ENCODE data around the gene SYTL3. TPM values are rescaled to one million over a fixed set of nuclear protein-coding genes. Genes with fewer than 3 reads are reported as not detected.

Gene SYTL3
- total and polyA plus RNA-seq, 8 donors = 3.1 to 14.6 (median 5.3) TPM

DNA sequence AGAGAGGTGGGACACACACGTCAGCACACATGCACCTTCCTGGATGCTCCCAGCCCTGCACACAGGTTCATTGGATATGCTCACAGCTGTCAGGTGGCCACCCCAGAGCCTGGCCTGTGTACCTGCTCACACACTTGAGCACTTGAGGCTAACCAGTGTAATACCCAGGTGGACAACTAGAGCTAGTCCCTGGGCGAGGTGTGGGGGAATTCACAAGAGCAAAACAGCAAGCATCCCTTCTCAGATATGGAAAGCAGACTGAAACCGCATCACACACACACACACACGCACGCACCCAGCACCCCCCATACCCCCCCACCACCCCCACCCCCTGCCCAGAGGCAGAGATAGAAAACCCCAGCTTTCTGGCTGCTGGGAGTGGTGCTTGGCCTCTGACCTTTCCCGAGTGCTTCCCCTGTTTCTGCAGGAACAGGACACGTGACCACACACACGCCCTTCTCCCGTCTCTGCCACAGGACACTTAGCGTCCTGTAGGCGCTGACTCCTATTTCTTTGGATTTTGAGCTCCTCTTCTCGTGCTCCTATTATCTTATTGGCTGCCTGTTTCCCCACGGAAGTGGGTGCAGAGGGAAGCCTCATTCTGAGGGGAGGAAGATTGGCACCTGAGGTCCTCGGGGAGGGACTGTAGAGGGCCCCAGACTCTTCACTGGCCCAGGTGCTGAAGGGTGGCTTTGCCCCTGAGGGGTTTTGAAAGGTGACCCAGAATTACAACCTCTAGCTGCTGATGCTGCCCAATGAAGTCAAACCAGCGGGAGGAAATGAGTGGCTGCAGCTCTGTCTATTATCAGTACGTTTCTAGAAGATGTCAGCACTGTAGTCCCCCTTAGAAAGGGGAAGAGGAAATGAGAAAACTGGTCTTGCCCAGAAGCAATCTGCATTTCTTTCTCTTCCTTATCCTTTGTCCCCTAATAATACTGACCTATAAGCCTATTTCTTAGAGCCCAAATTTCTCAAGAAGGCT is 65.8 kb downstream of the SYTL3 start:
- H3K27ac ChIP-seq = peak overlapping the region in 4 of 5 donors; percentile 36 to 62 (median 47)
- peaks cover 0 to 17% (median 3%) of the 10 kb centered on the region in 4 donors for H3K36me3 ChIP-seq
- no peaks in the 10 kb centered on the region for H3K9me3 ChIP-seq
- TF ChIP-seq EP300 (IDR thresholded peaks at IDR 0.05) = no peak
- TF ChIP-seq, protein P1, sequence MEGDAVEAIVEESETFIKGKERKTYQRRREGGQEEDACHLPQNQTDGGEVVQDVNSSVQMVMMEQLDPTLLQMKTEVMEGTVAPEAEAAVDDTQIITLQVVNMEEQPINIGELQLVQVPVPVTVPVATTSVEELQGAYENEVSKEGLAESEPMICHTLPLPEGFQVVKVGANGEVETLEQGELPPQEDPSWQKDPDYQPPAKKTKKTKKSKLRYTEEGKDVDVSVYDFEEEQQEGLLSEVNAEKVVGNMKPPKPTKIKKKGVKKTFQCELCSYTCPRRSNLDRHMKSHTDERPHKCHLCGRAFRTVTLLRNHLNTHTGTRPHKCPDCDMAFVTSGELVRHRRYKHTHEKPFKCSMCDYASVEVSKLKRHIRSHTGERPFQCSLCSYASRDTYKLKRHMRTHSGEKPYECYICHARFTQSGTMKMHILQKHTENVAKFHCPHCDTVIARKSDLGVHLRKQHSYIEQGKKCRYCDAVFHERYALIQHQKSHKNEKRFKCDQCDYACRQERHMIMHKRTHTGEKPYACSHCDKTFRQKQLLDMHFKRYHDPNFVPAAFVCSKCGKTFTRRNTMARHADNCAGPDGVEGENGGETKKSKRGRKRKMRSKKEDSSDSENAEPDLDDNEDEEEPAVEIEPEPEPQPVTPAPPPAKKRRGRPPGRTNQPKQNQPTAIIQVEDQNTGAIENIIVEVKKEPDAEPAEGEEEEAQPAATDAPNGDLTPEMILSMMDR (IDR thresholded peaks at IDR 0.05) = no peak
- TF ChIP-seq POLR2A (IDR thresholded peaks at IDR 0.05) = no peak
- TF ChIP-seq POLR2AphosphoS5 (IDR thresholded peaks at IDR 0.05) = no peak
- WGBS, 5 donors = 57 to 69% (median 64%) methylated on average over 12 to 16 of the region's 16 CpGs
- intact Hi-C loops (cut with DNase I; ENCODE audit: low total_unique reads) = loop anchor here (10.0 kb wide), 1 partner anchor 59 kb away; no protein-coding TSS in a partner anchor
- H3K4me1 ChIP-seq = peaks cover 0 to 25% (median 3%) of the 10 kb centered on the region in 4 donors
- no peak overlapping the region for H3K4me3 ChIP-seq
- peak in 1 of 2 donors; percentile 54 for DNase-seq
- no peaks in the 10 kb centered on the region for H3K27me3 ChIP-seq

DNA sequence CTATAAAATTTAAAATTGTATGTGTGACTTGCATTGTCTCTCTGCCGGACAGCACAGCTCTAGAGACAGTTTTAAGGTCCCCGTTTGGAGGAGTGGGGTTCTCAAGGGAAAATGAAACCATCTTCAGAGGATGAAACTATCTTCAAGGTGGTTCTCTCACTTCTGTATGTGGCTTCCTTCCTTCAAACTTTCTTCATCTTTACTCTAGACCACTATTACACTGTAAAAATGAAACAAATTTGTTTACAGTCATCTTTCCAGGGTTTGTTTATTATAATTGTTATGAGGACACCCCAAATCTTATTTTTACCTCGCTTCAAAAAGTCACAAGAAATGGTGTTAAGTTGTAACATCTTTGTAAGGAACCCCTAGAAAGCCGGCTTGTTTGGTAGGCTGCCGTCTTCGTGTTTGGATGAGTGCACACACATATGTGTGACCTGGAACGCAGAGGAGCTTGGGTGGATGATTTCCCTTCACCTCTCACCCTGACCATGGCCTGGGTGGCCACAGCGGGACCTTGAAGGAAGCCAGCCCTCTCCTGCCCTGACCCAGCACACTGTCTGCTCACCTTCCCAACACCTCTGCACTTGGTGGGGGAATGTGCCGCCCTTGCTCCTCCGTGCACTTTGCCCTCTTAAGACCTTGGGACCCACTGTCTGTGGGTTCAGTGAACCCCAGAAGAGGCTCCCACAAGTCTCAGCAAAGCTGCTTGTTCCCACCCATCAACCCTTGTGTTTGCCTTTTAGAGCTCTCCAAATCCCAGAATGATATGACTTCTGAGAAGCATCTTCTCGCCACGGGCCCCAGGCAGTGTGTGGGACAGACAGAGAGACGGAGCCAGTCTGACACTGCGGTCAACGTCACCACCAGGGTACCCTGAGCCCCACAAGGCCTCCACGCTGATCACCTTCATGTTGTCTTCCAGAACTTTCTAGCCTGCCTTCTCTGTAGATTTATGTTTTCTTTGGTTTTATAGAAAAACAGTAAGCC is 67.8 kb downstream of the SYTL3 start:
- no peak for DNase-seq
- intact Hi-C loops (cut with DNase I; ENCODE audit: low total_unique reads) = loop anchor here (10.0 kb wide), 1 partner anchor 57 kb away; no protein-coding TSS in a partner anchor
- H3K36me3 ChIP-seq = peaks cover 0 to 17% (median 3%) of the 10 kb centered on the region in 4 donors
- WGBS, 5 donors = 81 to 91% (median 86%) methylated on average over 16 of the region's 16 CpGs
- peak overlapping the region in 4 of 5 donors; percentile 32 to 52 (median 49) for H3K27ac ChIP-seq
- TF ChIP-seq EP300 (IDR thresholded peaks at IDR 0.05) (no peak), POLR2A (IDR thresholded peaks at IDR 0.05) (no peak), POLR2AphosphoS5 (IDR thresholded peaks at IDR 0.05) (no peak)
- TF ChIP-seq, protein P1 (IDR thresholded peaks at IDR 0.05) = no peak
- peaks cover 0 to 25% (median 3%) of the 10 kb centered on the region in 4 donors for H3K4me1 ChIP-seq
- no peaks in the 10 kb centered on the region for H3K27me3 ChIP-seq
- no peaks in the 10 kb centered on the region for H3K9me3 ChIP-seq
- H3K4me3 ChIP-seq = no peak overlapping the region

DNA sequence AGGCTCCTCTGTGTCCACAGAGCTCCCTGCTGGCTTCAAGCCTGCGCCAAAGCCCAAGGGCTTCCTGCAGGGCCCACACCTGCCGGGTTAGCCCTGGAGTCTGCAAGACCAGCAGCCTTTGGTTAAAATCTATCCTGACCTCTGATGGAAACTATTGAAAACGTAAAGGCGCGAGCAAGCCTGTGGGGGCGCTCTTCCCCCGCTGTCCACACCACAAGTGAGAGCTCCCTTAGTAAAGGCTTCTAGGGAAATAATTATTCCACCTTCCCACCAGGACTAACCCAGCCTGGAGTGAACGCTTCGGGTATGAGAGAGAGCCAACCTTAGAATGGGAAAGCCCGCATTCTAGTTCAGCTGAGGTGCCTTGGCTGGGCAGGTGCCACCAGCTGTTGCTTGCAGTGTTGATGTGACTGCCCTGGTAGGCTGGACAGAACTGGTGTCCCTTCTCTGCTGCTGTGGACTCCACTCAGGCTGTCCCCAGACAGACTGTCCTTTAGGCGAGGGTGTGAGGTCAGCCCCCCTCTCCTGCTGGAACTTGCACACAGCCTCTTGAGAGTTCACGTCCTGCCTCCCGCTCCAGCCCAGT is 68.7 kb downstream of the SYTL3 start:
- TF ChIP-seq POLR2AphosphoS5 (IDR thresholded peaks at IDR 0.05) (no peak), POLR2A (IDR thresholded peaks at IDR 0.05) (no peak), EP300 (IDR thresholded peaks at IDR 0.05) (no peak)
- TF ChIP-seq, protein P1 (IDR thresholded peaks at IDR 0.05) = peak in 5 of 7 experiments; percentile 16 to 45 (median 43)
- Histone ChIP-seq H3K4me3 (no peak overlapping the region), H3K4me1 (peaks cover 0 to 25% (median 3%) of the 10 kb centered on the region in 4 donors), H3K27me3 (no peaks in the 10 kb centered on the region), H3K9me3 (no peaks in the 10 kb centered on the region), H3K27ac (peak overlapping the region in 4 of 5 donors; percentile 12 to 49 (median 30)), H3K36me3 (peaks cover 0 to 12% (median 3%) of the 10 kb centered on the region in 4 donors)
- intact Hi-C loops (cut with DNase I; ENCODE audit: low total_unique reads) = loop anchor here (10.0 kb wide), 1 partner anchor 56 kb away; no protein-coding TSS in a partner anchor
- peak; percentile 48 to 80 for DNase-seq
- 47 to 67% (median 57%) methylated on average over 13 of the region's 13 CpGs for WGBS, 5 donors

All from stomach (tissue), 9 donors.